Measurements from ENCODE around the gene NSF. TPM values are rescaled to one million over a fixed set of nuclear protein-coding genes. Genes with fewer than 3 reads are reported as not detected.
"Not testable (repeated sequence)": the region's sequence is repeated elsewhere in the genome, so short reads cannot be mapped to it uniquely, and the experiment has no call there.

Gene NSF
- polyA plus RNA-seq, 3 donors: 33.1 to 35.4 (median 33.2) TPM

DNA sequence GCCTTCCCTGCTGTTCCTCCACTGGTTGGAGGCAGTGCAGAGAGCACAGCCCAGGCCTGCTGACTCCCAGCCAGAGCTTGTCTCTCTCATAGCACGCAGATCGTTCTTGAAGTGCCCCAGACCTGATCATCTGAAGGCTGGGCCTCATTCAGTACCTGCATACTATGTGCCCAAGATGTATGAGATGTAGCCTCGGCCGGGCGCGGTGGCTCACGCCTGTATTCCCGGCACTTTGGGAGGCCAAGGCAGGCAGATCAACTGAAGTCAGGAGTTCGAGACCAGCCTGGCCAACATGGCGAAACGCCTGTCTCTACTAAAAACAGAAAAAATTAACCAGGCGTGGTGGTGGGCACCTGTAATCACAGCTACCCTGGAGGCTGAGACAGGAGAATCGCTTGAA, 197.0 kb downstream of the NSF start:
- no peak for DNase-seq (ENCODE audit: extremely low read depth in 1 of 11, low read depth in 9 of 11, low spot score in 4 of 11)

DNA sequence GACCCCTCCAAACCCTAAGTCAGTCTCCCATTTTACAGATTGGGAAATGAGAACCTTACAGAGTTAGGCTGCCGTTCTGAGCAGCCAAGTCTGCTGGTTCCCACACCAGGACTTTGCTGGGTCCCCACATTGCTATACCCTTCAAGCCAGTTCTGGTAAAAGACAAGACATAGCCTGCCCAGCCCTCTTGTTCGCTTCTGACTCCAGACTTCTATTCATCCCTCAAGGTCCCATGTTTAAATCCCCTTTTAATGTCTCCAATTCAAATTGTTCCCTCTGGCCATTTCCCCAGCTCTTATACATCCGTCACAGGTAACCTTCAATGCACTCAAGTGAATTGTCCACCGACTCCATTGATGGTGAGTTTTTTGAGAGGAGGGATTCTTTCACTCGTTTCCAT, 197.8 kb downstream of the NSF start:
- no peak for DNase-seq (ENCODE audit: extremely low read depth in 1 of 11, low read depth in 9 of 11, low spot score in 4 of 11)

DNA sequence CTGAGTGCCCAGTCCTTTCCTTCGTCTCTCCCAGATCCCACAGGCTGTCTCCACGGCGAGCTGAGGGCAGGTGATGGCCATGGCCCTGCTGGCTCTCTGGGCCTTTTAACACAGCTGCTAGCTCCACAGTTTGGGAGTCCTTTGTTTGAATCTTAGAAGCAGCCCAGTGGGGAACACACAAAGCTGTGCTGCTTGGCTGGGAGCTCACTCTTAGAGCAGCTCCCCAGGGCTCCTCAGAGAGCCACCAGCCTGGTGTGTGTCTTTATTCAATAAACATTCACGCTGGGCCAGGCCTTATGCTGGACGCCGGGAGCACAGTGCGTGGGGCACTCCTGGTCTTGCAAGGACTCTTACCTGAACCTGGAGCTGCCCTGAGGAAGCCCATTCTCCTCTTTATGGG, 198.3 kb downstream of the NSF start:
- no peak for DNase-seq (ENCODE audit: extremely low read depth in 1 of 11, low read depth in 9 of 11, low spot score in 4 of 11)

DNA sequence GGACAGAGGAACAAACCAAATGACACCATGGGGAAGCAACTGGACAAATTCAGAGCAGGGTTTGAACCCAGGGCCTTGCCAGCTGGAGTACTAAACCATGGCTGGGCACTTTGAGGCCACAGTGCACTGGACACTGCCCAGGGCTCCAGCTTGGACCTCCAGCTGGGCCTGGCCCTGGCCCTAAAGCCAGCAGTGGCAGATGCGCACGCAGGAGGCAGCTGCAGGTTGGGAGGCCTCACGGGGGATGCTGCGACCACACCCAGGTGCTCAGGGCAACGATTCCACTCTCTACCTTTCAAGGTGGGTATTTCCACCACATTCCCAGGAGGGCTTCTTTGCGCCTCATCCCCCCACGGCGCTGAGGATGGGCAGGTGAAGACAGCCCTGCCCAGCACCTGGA, 199.1 kb downstream of the NSF start:
- DNase-seq (ENCODE audit: extremely low read depth in 1 of 11, low read depth in 9 of 11, low spot score in 4 of 11): no peak

DNA sequence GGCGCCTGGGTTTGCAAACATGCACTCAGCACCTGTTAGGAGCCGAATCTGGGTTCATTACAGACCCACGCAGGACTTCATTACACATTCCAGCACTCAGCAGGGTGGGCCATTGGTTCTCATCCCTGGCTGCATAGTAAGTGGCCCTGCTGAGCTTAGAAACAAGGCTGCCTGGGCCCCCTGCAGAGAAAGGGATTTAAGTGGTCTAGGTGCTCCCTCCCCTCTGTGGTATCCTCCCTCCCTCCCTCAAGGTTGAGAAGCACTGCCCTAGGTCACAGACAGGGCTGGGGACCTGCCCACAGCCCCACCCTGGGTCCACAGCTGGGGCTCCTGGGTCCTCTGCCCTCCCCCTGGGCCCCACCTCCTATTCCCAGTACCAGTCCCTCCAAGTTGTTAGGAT, 199.7 kb downstream of the NSF start:
- no peak for DNase-seq (ENCODE audit: extremely low read depth in 1 of 11, low read depth in 9 of 11, low spot score in 4 of 11)

DNA sequence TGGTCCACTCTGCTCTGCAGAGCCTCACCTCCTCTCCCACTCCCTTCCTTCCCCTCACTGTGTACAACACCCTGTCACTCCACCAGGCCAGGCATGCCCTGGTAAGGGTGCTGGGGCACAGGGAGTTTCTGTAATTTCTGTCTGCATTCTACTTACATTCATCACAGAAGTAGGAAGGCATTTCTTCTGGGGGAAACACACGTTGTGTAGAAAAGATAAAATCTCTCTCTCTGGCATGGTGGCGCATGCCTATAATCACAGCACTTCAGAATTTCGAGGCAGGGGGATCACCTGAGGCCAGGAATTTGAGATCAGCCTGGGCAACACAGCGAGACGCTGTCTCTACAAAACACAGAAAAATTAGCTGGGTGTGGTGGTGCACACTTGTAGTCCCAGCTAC, 201.1 kb downstream of the NSF start:
- no peak for DNase-seq (ENCODE audit: extremely low read depth in 1 of 11, low read depth in 9 of 11, low spot score in 4 of 11)

DNA sequence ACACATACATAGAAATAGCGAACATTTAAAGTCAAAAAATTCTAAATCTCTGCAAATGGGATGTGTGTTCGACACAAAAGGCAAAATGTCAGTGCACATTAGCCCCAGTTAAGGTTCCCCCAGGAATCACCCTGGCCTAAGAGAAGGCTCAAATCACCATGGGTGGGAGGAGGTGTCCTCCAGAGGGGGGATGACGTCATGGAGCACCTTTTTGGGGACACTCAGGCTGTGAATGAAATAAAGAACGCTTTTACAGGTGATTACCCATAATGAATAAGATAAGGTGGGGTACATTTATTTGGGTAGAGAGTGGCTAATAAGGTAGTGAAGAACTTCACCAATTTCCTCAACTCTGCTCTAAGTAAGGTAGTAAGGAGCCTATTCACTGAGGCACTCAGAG, 201.6 kb downstream of the NSF start:
- no peak for DNase-seq (ENCODE audit: extremely low read depth in 1 of 11, low read depth in 9 of 11, low spot score in 4 of 11)

DNA sequence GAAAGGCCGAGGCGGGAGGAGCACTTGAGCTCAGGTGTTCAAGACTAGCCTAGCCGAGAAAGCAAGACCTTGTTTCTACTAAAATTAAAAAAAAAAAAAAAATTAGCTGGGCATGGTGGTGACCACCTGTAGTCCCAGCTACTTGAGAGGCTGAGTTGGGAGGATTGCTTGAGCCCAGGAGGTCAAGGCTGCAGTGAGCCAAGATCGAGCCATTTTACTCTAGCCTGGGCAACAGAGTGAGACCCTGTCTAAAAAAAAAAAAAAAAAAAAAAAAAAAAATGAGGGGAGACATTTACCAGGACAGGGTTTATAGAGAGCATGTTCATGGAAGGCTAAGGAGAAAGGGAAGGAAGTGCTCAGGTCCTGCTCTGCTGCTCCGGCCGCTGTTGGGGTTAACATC, 202.6 kb downstream of the NSF start:
- not testable (repeated sequence) for DNase-seq (ENCODE audit: extremely low read depth in 1 of 11, low read depth in 9 of 11, low spot score in 4 of 11)

DNA sequence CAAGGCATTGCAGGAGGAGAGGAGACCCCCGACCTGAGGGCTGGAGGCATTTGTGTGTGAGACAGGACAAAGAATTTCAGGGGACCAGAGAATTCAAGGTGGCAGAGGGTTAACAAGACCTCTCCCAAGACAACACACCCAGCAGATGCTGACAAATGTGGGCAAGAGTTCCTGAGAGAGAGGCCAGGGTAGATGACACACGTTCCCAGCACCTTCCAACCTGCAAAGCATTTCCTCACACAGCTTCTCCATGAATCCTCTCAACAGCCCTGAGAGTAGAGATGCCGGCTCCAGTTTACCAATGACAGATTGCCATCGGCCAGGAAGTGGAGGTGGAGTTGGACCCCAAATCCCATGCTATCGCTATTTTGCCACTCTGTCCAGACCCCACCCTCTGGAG, 203.1 kb downstream of the NSF start:
- DNase-seq (ENCODE audit: extremely low read depth in 1 of 11, low read depth in 9 of 11, low spot score in 4 of 11): no peak

DNA sequence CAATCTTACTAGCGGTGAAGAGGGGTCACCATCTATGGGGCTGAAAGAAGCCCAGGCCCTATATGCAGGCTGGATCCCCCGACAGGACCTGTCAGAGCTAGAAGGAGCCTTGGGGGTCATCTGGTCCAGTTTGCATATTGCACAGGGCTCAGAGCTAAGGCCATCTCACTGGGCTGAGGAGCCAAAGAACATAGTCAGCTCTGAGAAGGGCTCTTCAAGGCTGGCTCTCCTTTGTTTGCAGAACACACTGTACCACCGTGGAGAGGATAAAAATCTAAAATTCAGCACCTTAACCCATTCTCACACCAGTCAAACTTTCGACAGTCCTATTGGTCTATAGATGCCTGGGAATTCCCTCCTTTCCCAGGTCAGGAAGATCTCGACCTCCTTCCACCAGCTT, 203.8 kb downstream of the NSF start:
- DNase-seq (ENCODE audit: extremely low read depth in 1 of 11, low read depth in 9 of 11, low spot score in 4 of 11): no peak

DNA sequence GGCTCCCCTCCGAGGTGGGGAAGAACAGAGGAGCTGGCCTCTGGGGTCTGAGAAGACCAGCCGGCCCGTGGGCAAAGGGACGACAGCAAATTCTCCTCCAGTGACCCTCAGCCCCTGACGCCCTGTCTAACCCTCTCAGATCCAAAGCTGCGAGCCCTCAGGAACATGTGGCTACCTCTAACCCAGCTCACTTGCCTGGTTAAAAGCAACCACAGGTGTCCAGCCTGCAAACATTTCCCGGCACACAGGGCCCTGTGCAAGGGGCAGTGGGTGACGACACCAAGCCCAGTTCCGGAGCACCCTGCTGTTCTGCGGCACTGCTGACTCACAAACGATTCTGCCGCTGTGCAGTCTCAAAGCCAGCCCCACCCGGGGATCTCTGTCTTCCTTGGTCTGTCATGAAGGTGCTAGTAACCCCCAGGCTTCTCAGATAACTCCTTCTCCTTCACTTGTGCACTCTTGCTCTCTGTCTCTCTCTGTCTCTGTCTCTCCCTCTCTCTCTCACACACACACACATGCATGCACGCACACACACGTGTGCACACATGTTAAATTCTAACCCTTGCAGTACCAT, 205.0 kb downstream of the NSF start:
- no peak for DNase-seq (ENCODE audit: extremely low read depth in 1 of 11, low read depth in 9 of 11, low spot score in 4 of 11)

DNA sequence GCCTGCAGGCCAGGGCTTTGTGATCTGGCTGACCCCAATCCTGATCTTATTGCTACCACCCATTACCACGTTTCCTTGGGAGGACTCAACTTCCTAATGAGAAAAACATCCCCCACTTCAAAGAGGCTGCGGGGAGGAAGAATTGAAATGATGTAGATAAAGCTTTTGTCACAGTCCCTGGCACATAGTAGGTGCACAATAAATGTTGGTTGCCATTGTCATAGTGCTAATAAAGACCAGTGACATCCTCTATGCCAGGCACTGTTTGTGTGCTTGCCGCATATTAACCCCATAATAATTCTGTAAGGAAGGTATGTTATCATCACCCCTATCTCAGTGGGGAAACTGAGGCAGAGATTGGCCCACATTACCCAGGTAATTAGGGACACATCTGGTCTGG, 205.6 kb downstream of the NSF start:
- DNase-seq (ENCODE audit: extremely low read depth in 1 of 11, low read depth in 9 of 11, low spot score in 4 of 11): no peak

DNA sequence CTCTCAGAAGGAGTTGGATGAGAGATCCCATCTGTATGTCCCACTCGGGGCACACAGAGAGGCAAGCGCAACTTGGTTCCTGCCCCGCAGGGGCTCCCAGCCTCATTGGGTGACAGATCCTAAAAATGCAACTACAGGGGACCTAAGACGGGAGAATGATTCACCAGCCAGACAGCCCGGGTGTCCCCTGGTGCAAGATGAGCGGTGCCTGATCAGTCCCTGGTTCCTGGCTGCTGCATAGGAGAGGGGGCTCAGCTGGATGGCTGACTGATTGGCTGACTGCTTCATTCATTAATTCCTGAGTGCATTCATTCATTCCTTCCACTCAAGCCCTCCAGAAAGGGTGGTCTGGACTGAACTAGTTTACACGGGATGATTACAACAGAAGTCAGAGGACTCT, 206.1 kb downstream of the NSF start:
- no peak for DNase-seq (ENCODE audit: extremely low read depth in 1 of 11, low read depth in 9 of 11, low spot score in 4 of 11)

DNA sequence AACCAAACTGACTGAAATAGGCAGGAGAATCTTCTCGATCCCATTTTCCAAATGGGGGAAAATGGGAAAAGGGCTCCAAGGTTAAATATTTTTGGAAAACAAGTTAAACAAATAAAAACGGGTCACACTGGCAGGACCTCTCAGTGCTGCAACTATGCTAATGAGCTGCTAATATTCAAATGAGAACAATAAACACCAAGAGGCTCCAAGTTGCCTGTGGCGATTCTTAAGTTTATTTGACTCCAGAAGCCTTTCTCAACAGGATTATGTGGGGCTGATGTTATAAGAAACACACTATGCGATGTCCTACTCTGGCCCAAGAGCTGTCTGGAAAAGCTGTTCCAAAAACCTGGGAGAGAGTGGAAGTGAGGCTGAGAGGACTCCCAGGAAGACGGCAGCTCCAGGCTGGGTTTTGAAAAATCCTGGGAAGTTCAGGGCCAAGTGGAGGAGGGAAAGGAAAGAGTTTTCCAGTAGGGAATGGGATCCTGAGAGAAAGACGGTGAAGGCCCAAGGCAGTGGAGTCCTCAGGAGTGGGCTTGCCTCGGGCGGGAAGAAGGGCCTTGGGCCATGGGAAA, 206.6 kb downstream of the NSF start:
- no peak for DNase-seq (ENCODE audit: extremely low read depth in 1 of 11, low read depth in 9 of 11, low spot score in 4 of 11)

DNA sequence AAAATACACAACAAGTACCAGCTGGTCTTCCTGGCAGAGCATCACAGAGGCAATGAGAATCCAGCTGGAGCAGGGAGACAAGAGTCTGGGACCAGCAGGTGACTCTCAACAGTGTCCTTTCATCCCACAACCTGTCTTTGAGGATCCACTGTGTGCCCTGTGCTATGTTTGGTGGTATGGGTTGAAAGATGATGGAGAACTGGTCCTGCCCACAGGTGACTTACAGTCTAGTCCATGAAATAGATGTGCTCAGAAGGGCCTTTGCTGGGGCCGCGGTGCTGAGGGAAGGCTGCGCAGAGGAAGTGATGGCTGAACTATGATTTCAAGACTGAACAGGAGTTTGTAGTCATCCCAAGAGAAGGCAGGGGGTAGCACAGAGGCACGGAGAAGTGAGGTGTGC, 210.1 kb downstream of the NSF start:
- no peak for DNase-seq (ENCODE audit: extremely low read depth in 1 of 11, low read depth in 9 of 11, low spot score in 4 of 11)

DNA sequence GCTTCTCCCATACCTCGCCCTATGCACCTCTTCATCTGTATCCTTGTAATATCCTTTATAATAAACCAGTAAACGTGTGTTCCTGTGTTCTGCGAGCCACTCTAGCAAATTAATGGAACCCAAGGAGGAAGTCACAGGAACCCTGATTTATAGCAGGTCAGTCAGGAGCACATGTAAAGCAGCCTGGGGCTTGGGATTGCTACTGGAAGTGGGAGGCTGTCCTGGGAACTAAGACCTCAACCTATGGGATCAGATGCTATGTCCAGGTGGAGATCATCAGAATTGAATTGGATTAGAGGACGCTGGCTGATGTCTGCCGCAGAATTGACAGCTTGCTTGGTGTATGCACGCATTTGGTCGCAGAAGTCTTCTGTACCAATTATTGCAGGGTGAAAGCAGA, 212.3 kb downstream of the NSF start:
- DNase-seq (ENCODE audit: extremely low read depth in 1 of 11, low read depth in 9 of 11, low spot score in 4 of 11): no peak

DNA sequence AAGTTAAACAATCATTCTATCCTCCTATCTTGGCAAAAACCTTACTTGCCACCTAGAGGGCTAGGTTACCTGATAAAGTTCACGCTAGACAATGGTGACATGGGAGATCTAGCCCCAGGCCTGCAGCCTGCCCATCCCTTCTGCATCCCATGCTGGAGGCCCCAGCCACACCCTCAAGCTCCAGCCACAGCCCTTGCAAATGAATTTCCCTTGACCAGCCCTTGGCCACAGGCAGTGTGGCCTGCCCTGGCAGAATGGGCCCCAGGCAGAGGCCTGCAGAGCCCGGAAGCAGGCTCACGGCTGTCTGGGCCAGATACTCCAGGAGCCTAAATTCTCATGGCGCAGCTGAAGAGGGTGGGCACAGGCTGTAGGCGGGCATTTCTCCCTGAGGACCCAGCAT, 213.1 kb downstream of the NSF start:
- DNase-seq (ENCODE audit: extremely low read depth in 1 of 11, low read depth in 9 of 11, low spot score in 4 of 11): no peak

DNA sequence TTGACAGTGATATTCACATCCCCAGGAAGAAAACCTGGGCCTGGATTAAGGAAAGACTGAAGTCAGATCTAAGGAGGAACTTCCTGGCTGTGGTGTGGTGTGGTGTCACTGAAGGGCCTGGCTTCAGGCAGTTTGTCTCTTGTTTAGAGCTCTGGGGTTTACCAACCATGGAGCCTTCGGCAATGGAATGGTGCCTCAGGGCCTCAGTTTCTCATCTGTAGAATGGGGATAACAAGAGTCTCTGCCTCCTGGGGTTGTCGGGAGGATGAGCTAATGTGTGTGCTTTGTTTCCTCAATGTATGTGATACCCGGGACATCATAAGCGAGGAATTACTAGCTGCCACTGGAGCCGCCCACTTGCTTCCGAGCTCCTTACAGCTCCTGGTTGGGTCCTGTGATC, 215.3 kb downstream of the NSF start:
- DNase-seq (ENCODE audit: extremely low read depth in 1 of 11, low read depth in 9 of 11, low spot score in 4 of 11): no peak

Measured in renal cortex interstitium (tissue), 11 donors.